ENCODE measurements around the gene LAMA4. TPM values are rescaled to one million over a fixed set of nuclear protein-coding genes. Genes with fewer than 3 reads are reported as not detected.

LAMA4 gene
- total and polyA plus RNA-seq, 4 donors, result 28.4 to 261 (median 79.8) TPM

GRCh38 chr6:112184951-112185350, 69.4 kb downstream of the LAMA4 start:
- Histone ChIP-seq H3K36me3 (ENCODE audit: control insufficient read depth in 4 of 4, insufficient read depth in 4 of 4, low read length in 4 of 4) (peaks cover 0 to 63% (median 29%) of the 10 kb centered on the region in 4 donors), H3K27ac (ENCODE audit: low read depth in 1 of 2, low read length in 1 of 2) (no peak overlapping the region), H3K9ac (ENCODE audit: insufficient read depth in 1 of 2, low read length in 2 of 2) (no peak overlapping the region), H3K4me3 (no peak overlapping the region), H3K27me3 (ENCODE audit: control insufficient read depth in 3 of 3, insufficient read depth in 3 of 3, low read length in 2 of 3) (no peaks in the 10 kb centered on the region), H3K9me3 (ENCODE audit: control insufficient read depth in 4 of 4, insufficient read depth in 3 of 4, low read length in 3 of 4) (no peaks in the 10 kb centered on the region), H3K4me1 (ENCODE audit: control insufficient read depth in 5 of 5, insufficient read depth in 5 of 5, low read length in 5 of 5) (peaks cover 0 to 10% (median 0%) of the 10 kb centered on the region in 5 donors)
- ATAC-seq (ENCODE audit: insufficient read depth, low FRiP score), result no peak
- 88 to 91% methylated on average over 9 of the region's 9 CpGs for WGBS, 2 donors
- no peak for TF ChIP-seq CTCF (IDR thresholded peaks at IDR 0.05; ENCODE audit: control extremely low read depth, extremely low read depth)
- DNase-seq, result no peak

- WGBS, 2 donors, result 15 to 43% methylated on average over 3 of the region's 3 CpGs
- H3K9ac ChIP-seq (ENCODE audit: insufficient read depth in 1 of 2, low read length in 2 of 2), result no peak overlapping the region
- DNase-seq, result peak in 2 of 3 donors; percentile 32 to 44
- no peak for ATAC-seq (ENCODE audit: insufficient read depth, low FRiP score)
- H3K36me3 ChIP-seq (ENCODE audit: control insufficient read depth in 4 of 4, insufficient read depth in 4 of 4, low read length in 4 of 4), result peaks cover 0 to 62% (median 26%) of the 10 kb centered on the region in 4 donors
- no peak overlapping the region for H3K4me3 ChIP-seq
- H3K4me1 ChIP-seq (ENCODE audit: control insufficient read depth in 5 of 5, insufficient read depth in 5 of 5, low read length in 5 of 5), result peaks cover 0 to 9% (median 0%) of the 10 kb centered on the region in 5 donors
- H3K27me3 ChIP-seq (ENCODE audit: control insufficient read depth in 3 of 3, insufficient read depth in 3 of 3, low read length in 2 of 3), result no peaks in the 10 kb centered on the region
- H3K27ac ChIP-seq (ENCODE audit: low read depth in 1 of 2, low read length in 1 of 2), result no peak overlapping the region
- no peaks in the 10 kb centered on the region for H3K9me3 ChIP-seq (ENCODE audit: control insufficient read depth in 4 of 4, insufficient read depth in 3 of 4, low read length in 3 of 4)
- no peak for TF ChIP-seq CTCF (IDR thresholded peaks at IDR 0.05; ENCODE audit: control extremely low read depth, extremely low read depth)
Measured at GRCh38 chr6:112183271-112183671, 71.1 kb downstream of the LAMA4 start.

GRCh38 chr6:112181130-112181529, 73.2 kb downstream of the LAMA4 start:
- no peak for TF ChIP-seq CTCF (IDR thresholded peaks at IDR 0.05; ENCODE audit: control extremely low read depth, extremely low read depth)
- 77 to 86% methylated on average over 5 of the region's 5 CpGs for WGBS, 2 donors
- H3K27ac ChIP-seq (ENCODE audit: low read depth in 1 of 2, low read length in 1 of 2), result peak overlapping the region in 1 of 2 donors; percentile 44
- no peaks in the 10 kb centered on the region for H3K9me3 ChIP-seq (ENCODE audit: control insufficient read depth in 4 of 4, insufficient read depth in 3 of 4, low read length in 3 of 4)
- no peaks in the 10 kb centered on the region for H3K27me3 ChIP-seq (ENCODE audit: control insufficient read depth in 3 of 3, insufficient read depth in 3 of 3, low read length in 2 of 3)
- no peak overlapping the region for H3K4me3 ChIP-seq
- H3K36me3 ChIP-seq (ENCODE audit: control insufficient read depth in 4 of 4, insufficient read depth in 4 of 4, low read length in 4 of 4), result peaks cover 0 to 54% (median 19%) of the 10 kb centered on the region in 4 donors
- no peak for DNase-seq
- H3K4me1 ChIP-seq (ENCODE audit: control insufficient read depth in 5 of 5, insufficient read depth in 5 of 5, low read length in 5 of 5), result peaks cover 0 to 9% (median 0%) of the 10 kb centered on the region in 5 donors
- H3K9ac ChIP-seq (ENCODE audit: insufficient read depth in 1 of 2, low read length in 2 of 2), result no peak overlapping the region
- no peak for ATAC-seq (ENCODE audit: insufficient read depth, low FRiP score)

All from lung (tissue), 12 donors.